Measurements from ENCODE around the gene GRID1. TPM values are rescaled to one million over a fixed set of nuclear protein-coding genes. Genes with fewer than 3 reads are reported as not detected.

Gene GRID1
- total and polyA plus RNA-seq, 11 donors, result 0.69 to 3.4 (median 1.6) TPM

GRCh38 chr10:85668522-85668921 is 698.1 kb downstream of the GRID1 start:
- ATAC-seq (no peak), DNase-seq (no peak)
- no peak for TF ChIP-seq POLR2A (IDR thresholded peaks at IDR 0.05)
- TF ChIP-seq CTCF (IDR thresholded peaks at IDR 0.05), result no peak
- Histone ChIP-seq H3K4me1 (no peaks in the 10 kb centered on the region), H3K4me3 (no peak overlapping the region), H3K27ac (no peak overlapping the region), H3K36me3 (no peaks in the 10 kb centered on the region), H3K9me3 (peaks cover 0 to 21% (median 8%) of the 10 kb centered on the region in 12 donors), H3K27me3 (no peaks in the 10 kb centered on the region)
- intact Hi-C loops (cut with DNase I), result no loop called here
- WGBS, 4 donors, result 69 to 100% (median 95%) methylated on average over 1 of the region's 1 CpG

- 42 to 55% (median 49%) methylated on average over 5 of the region's 5 CpGs for WGBS, 4 donors
- Histone ChIP-seq H3K4me1 (no peaks in the 10 kb centered on the region), H3K27me3 (no peaks in the 10 kb centered on the region), H3K27ac (no peak overlapping the region), H3K36me3 (no peaks in the 10 kb centered on the region), H3K4me3 (no peak overlapping the region), H3K9me3 (peaks cover 0 to 14% (median 5%) of the 10 kb centered on the region in 12 donors)
- TF ChIP-seq POLR2A (IDR thresholded peaks at IDR 0.05) (no peak), CTCF (IDR thresholded peaks at IDR 0.05) (no peak)
- DNase-seq (no peak), ATAC-seq (no peak)
- intact Hi-C loops (cut with DNase I), result no loop called here
Measured at GRCh38 chr10:85667638-85668233, 698.9 kb downstream of the GRID1 start.

- no peak overlapping the region for H3K27ac ChIP-seq
- no peak for ATAC-seq
- H3K9me3 ChIP-seq, result peaks cover 0 to 6% (median 0%) of the 10 kb centered on the region in 12 donors
- no peaks in the 10 kb centered on the region for H3K4me1 ChIP-seq
- no peak overlapping the region for H3K4me3 ChIP-seq
- H3K27me3 ChIP-seq, result no peaks in the 10 kb centered on the region
- 71 to 81% (median 77%) methylated on average over 6 of the region's 6 CpGs for WGBS, 4 donors
- TF ChIP-seq CTCF (IDR thresholded peaks at IDR 0.05), result no peak
- TF ChIP-seq POLR2A (IDR thresholded peaks at IDR 0.05), result no peak
- H3K36me3 ChIP-seq, result no peaks in the 10 kb centered on the region
- DNase-seq, result no peak
- intact Hi-C loops (cut with DNase I), result no loop called here
Measured at GRCh38 chr10:85666987-85667386, 699.6 kb downstream of the GRID1 start.

- DNase-seq (no peak), ATAC-seq (no peak)
- 83 to 90% (median 85%) methylated on average over 2 of the region's 2 CpGs for WGBS, 4 donors
- Histone ChIP-seq H3K4me1 (no peaks in the 10 kb centered on the region), H3K27me3 (no peaks in the 10 kb centered on the region), H3K4me3 (no peak overlapping the region), H3K9me3 (no peaks in the 10 kb centered on the region), H3K27ac (no peak overlapping the region), H3K36me3 (no peaks in the 10 kb centered on the region)
- TF ChIP-seq CTCF (IDR thresholded peaks at IDR 0.05) (no peak), POLR2A (IDR thresholded peaks at IDR 0.05) (no peak)
- intact Hi-C loops (cut with DNase I), result no loop called here
Measured at GRCh38 chr10:85666102-85666501, 700.5 kb downstream of the GRID1 start.
